HG03045 (cell line): ENCODE data around the gene C16orf95.
"Not testable (repeated sequence)": the region's sequence is repeated elsewhere in the genome, so short reads cannot be mapped to it uniquely, and the experiment has no call there.

Experiments
- ATAC-seq: cut with Tn5 transposase; IDR thresholded peaks from one replicate; pipeline ENCODE4 v1.9.1; 2021; ENCODE audit warnings: mild to moderate bottlenecking, moderate library complexity; ENCODE audit not compliant: unreplicated experiment

The C16orf95 gene

GRCh38 chr16:87316923-87317749 lies at the start of gene C16orf95:
C16orf95 (minus strand) TSS chr16:87317392; CDS start chr16:87317242, 150 bp downstream.
- peak; percentile 91 for ATAC-seq

- ATAC-seq, result no peak
Measured at GRCh38 chr16:87366930-87367329, 49.7 kb upstream of the C16orf95 start.

GRCh38 chr16:87366288-87366687 lies 49.1 kb upstream of the C16orf95 start:
- ATAC-seq, result no peak

- ATAC-seq, result no peak
Measured at GRCh38 chr16:87365021-87365713, 48.0 kb upstream of the C16orf95 start.

GRCh38 chr16:87363771-87364455 lies 46.7 kb upstream of the C16orf95 start:
- no peak for ATAC-seq

- ATAC-seq, result not testable (repeated sequence)
Measured at GRCh38 chr16:87362828-87363559, 45.8 kb upstream of the C16orf95 start.

- ATAC-seq, result no peak
Measured at GRCh38 chr16:87361916-87362619, 44.9 kb upstream of the C16orf95 start.

GRCh38 chr16:87360862-87361610 lies 43.8 kb upstream of the C16orf95 start:
- ATAC-seq, result no peak

DNA sequence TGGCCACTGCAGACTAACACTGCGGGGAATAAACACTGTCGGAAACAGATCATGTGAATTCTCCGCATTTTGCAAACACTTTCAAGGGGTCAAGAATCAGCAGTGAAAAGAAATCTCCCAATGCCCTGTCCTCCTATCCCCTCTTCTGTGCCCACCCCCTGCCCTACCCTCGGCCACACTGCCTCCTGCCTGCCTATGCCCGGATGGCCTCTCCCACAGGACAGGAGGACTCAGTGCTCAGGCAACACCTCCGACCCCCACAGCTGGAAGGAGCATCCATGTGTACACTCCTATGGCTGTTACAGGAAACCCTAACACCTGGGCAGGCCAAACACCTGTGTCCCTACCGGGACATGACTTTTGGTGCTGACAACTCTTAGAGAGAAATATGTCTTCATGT lies 41.9 kb upstream of the C16orf95 start:
- ATAC-seq, result no peak

DNA sequence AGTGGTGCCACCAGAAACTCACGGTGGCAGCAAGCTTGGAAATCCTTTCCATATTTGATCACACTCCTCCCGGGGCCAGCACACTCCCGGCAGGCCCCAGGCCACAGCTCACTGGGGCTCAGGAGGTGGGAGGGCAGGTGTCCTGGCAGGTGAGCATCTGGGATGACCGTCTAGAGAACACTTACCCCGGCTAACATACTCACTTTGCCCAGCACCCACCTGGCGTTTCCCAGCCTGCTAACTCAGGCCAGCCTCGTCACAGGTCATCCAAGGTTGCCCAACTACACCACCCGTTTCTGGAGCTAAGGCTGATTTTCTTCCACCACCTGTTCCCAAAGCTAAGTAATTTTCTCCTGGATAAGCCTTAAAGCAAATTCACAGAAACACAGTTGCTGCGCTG lies 41.5 kb upstream of the C16orf95 start:
- ATAC-seq, result no peak

DNA sequence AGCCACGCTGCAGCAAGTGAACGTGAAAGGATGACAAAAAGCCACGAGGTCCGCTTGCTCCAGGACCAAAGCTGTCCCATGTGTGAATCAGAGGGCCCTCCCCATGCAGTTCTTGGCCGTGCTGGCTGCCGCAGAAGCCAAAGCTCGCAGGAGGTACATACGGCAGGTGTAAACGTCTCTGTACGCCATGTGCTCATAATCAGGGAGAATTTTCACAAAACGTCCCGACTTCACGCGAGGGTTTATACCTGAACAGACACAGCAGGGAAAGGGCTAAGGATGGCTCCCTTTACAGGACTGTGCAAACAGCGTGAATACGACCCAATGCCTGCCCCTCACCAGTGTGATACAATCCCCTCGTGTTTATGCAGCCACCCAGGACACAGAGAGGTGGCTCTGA lies 41.1 kb upstream of the C16orf95 start:
- ATAC-seq, result no peak

DNA sequence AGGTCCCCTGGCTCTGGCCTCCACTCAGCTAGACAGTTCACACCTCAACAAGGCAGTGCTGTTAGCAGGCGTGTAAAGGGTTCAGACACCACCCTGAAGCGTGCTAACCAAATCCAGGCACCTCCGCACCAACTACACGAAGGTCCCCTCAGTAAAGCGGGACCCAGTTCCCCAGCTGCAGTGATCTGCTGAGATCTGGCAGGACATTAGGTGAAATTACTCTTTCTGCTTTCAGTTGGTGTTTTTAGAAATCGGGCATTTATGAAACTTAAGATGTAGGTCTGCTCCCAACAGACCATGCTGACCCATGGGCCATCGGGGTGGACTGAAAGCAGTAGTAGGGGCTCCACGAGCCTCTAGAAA lies 39.3 kb upstream of the C16orf95 start:
- ATAC-seq, result no peak

DNA sequence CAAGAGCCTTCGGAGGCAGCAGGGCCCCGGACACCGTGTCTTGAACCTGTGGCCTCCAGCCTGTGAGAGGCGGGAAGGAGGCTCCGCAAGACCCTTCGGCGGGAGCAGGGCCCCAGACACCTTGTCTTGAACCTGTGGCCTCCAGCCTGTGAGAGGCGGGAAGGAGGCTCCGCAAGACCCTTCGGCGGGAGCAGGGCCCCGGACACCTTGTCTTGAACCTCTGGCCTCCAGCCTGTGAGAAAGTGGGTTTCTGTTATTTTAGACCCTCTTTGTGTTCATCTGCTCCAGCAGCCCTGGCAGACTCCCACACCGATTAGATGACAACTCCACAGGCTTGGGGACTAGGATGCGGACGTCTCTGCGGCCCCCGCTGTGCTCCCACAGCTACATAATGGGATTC lies 36.4 kb upstream of the C16orf95 start:
- ATAC-seq, result no peak

GRCh38 chr16:87352818-87353217 lies 35.6 kb upstream of the C16orf95 start:
- no peak for ATAC-seq

GRCh38 chr16:87351320-87351698 lies 34.1 kb upstream of the C16orf95 start:
- ATAC-seq, result no peak

GRCh38 chr16:87350681-87351319 lies 33.6 kb upstream of the C16orf95 start:
- ATAC-seq, result no peak

- no peak for ATAC-seq
Measured at GRCh38 chr16:87350031-87350430, 32.8 kb upstream of the C16orf95 start.

- no peak for ATAC-seq
Measured at GRCh38 chr16:87348616-87349157, 31.5 kb upstream of the C16orf95 start.
